Measurements from ENCODE around the gene SEL1L.
"Not testable (repeated sequence)": the region's sequence is repeated elsewhere in the genome, so short reads cannot be mapped to it uniquely, and the experiment has no call there.

The SEL1L gene

DNA sequence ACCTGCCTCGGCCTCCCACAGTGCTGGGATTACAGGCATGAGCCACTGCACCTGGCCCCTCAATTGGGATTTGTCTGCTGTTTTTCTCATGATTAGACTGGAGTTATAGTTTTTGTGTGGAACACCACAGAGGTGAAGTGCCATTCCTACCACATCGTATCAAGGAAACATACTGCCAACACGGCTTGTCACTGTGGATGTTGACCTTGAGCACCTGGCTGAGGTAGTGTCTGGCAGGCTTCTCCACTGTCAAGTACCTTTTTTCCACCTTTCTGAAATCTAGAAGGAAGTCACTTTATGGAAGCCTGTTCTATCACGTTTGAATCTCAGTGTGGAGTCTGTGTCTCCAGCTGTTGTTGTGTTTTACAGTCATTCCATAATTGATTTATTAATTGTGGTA is 21.4 kb upstream of the SEL1L start:
- H3K27me3 ChIP-seq (ENCODE audit: control insufficient read depth in 1 of 2, insufficient read depth in 2 of 2, low read length in 2 of 2) = no peaks in the 10 kb centered on the region
- no peaks in the 10 kb centered on the region for H3K4me1 ChIP-seq (ENCODE audit: insufficient read depth, low read length)
- no peaks in the 10 kb centered on the region for H3K36me3 ChIP-seq (ENCODE audit: insufficient read depth, low read length)
- no peak overlapping the region for H3K27ac ChIP-seq (ENCODE audit: low read depth, low read length)
- H3K4me3 ChIP-seq (ENCODE audit: low read depth in 1 of 2, low read length in 2 of 2) = no peak overlapping the region
- H3K9me3 ChIP-seq (ENCODE audit: low read length) = no peaks in the 10 kb centered on the region
- H3K9ac ChIP-seq (ENCODE audit: low read length) = no peak overlapping the region

- no peaks in the 10 kb centered on the region for H3K4me1 ChIP-seq (ENCODE audit: insufficient read depth, low read length)
- no peak overlapping the region for H3K9ac ChIP-seq (ENCODE audit: low read length)
- no peaks in the 10 kb centered on the region for H3K27me3 ChIP-seq (ENCODE audit: control insufficient read depth in 1 of 2, insufficient read depth in 2 of 2, low read length in 2 of 2)
- H3K9me3 ChIP-seq (ENCODE audit: low read length) = no peaks in the 10 kb centered on the region
- H3K27ac ChIP-seq (ENCODE audit: low read depth, low read length) = no peak overlapping the region
- no peak overlapping the region for H3K4me3 ChIP-seq (ENCODE audit: low read depth in 1 of 2, low read length in 2 of 2)
- H3K36me3 ChIP-seq (ENCODE audit: insufficient read depth, low read length) = no peaks in the 10 kb centered on the region
These were observed 17.8 kb upstream of the SEL1L start for GRCh38 chr14:81551471-81551870.

DNA sequence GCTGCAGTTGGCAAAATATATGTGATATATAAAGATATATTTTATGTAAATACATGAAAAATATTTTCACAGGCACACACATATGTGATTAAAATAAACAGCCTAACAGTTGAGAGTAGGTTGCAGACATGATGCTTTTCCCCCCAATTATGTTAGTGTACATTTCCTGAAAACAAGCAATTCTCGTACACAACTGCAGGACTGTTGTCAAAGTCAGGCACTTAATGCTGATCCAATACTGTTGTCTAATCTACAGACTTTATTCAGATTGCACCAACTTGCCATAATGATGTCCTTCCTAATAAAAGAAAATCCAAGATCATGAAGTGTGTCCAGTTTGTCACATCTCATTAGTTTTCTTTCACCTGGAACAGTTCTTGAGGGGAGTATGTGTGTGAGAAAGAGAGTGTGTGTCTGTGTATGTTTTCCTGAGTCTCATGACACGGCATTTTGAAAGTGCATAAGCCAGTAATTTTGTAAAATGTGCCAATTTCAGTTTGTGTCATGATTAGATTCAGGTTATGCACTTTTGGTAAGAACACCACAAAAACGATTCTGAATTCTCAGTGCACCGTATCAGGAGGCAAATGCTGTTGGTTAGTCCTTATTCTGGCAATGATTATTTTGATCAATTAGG is 16.5 kb upstream of the SEL1L start:
- Histone ChIP-seq H3K9ac (ENCODE audit: low read length) (no peak overlapping the region), H3K27ac (ENCODE audit: low read depth, low read length) (no peak overlapping the region), H3K36me3 (ENCODE audit: insufficient read depth, low read length) (no peaks in the 10 kb centered on the region), H3K27me3 (ENCODE audit: control insufficient read depth in 1 of 2, insufficient read depth in 2 of 2, low read length in 2 of 2) (no peaks in the 10 kb centered on the region), H3K4me3 (ENCODE audit: low read depth in 1 of 2, low read length in 2 of 2) (no peak overlapping the region), H3K4me1 (ENCODE audit: insufficient read depth, low read length) (no peaks in the 10 kb centered on the region), H3K9me3 (ENCODE audit: low read length) (no peaks in the 10 kb centered on the region)

GRCh38 chr14:81541206-81541605 is 7.6 kb upstream of the SEL1L start:
- not testable (repeated sequence) for H3K9ac ChIP-seq (ENCODE audit: low read length); H3K27me3 ChIP-seq (ENCODE audit: control insufficient read depth in 1 of 2, insufficient read depth in 2 of 2, low read length in 2 of 2); H3K27ac ChIP-seq (ENCODE audit: low read depth, low read length); H3K9me3 ChIP-seq (ENCODE audit: low read length); H3K36me3 ChIP-seq (ENCODE audit: insufficient read depth, low read length); H3K4me1 ChIP-seq (ENCODE audit: insufficient read depth, low read length); H3K4me3 ChIP-seq (ENCODE audit: low read depth in 1 of 2, low read length in 2 of 2)

GRCh38 chr14:81537193-81537592 is 3.5 kb upstream of the SEL1L start:
- H3K9ac ChIP-seq (ENCODE audit: low read length) = no peak overlapping the region
- H3K27ac ChIP-seq (ENCODE audit: low read depth, low read length) = no peak overlapping the region
- H3K4me1 ChIP-seq (ENCODE audit: insufficient read depth, low read length) = peaks cover 8% of the 10 kb centered on the region

DNA sequence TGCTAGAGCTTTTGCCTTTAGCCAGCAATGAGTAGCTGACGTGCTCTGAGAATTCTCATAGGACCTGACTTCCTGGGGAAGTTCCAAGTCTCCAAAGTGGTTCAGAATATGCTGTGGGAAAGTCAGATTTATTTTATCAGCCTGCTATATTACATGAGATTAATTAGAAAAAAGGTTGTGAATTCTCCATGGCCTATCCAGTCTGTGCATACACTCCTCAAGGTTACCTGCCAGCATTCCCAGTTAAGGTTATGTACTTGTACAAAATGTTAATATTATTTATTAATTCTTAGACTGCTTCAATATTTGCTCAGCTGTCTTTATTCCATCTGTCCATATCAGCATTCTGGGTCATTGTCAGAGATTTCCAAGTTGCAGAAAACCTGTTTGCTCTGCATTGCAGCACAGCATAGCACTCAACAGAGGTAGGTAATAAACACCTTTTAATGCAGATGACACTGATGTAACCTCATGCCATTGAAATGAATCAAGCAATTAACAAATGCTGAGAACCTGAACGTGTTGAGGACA is 2.7 kb upstream of the SEL1L start:
- Histone ChIP-seq H3K4me3 (ENCODE audit: low read depth in 1 of 2, low read length in 2 of 2) (no peak overlapping the region), H3K36me3 (ENCODE audit: insufficient read depth, low read length) (no peaks in the 10 kb centered on the region), H3K9me3 (ENCODE audit: low read length) (no peaks in the 10 kb centered on the region), H3K9ac (ENCODE audit: low read length) (no peak overlapping the region), H3K27ac (ENCODE audit: low read depth, low read length) (no peak overlapping the region), H3K4me1 (ENCODE audit: insufficient read depth, low read length) (peaks cover 16% of the 10 kb centered on the region), H3K27me3 (ENCODE audit: control insufficient read depth in 1 of 2, insufficient read depth in 2 of 2, low read length in 2 of 2) (no peaks in the 10 kb centered on the region)

More at GRCh38 chr14:81537193-81537592, 3.5 kb upstream of the SEL1L start:
- Histone ChIP-seq H3K4me3 (ENCODE audit: low read depth in 1 of 2, low read length in 2 of 2) (no peak overlapping the region), H3K9me3 (ENCODE audit: low read length) (no peaks in the 10 kb centered on the region), H3K36me3 (ENCODE audit: insufficient read depth, low read length) (no peaks in the 10 kb centered on the region), H3K27me3 (ENCODE audit: control insufficient read depth in 1 of 2, insufficient read depth in 2 of 2, low read length in 2 of 2) (no peaks in the 10 kb centered on the region)

DNA sequence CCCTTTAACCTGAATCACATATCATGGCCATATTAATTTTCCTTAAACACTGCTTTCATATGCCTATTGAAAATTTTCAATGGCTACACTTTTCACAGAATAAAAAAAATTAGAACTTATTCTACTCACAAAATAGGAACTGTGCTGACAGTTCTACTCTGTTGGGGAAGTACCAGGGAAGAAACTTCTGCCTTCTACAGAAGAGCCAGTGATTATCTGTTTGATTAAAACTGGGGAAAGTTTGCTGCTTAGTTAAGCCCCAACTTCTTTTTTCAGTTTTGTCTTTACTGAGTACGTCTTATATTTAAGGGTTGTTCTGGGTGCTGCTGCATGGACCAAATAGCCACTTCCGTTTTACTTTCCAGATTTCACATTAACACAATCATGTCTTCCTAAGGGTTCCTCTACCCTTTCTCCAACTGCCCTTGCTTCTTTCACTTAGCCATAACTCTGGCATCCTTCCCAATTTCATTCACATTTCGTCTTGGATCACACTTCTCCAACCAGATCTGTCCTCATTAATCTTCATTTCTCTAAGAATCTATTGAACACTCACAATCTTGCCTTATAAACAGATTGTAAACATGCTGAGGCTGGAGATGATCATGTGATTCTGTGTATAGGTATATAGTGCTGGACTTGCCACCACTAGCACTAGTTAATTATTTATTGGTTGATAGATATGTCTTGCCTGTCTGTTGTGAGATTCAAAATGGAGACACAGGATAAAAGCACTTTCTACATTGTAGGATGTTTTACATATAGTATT is 1.9 kb upstream of the SEL1L start:
- H3K36me3 ChIP-seq (ENCODE audit: insufficient read depth, low read length) = no peaks in the 10 kb centered on the region
- no peaks in the 10 kb centered on the region for H3K9me3 ChIP-seq (ENCODE audit: low read length)
- H3K4me3 ChIP-seq (ENCODE audit: low read depth in 1 of 2, low read length in 2 of 2) = no peak overlapping the region
- no peaks in the 10 kb centered on the region for H3K27me3 ChIP-seq (ENCODE audit: control insufficient read depth in 1 of 2, insufficient read depth in 2 of 2, low read length in 2 of 2)
- no peak overlapping the region for H3K27ac ChIP-seq (ENCODE audit: low read depth, low read length)
- H3K9ac ChIP-seq (ENCODE audit: low read length) = no peak overlapping the region
- peaks cover 17% of the 10 kb centered on the region for H3K4me1 ChIP-seq (ENCODE audit: insufficient read depth, low read length)

GRCh38 chr14:81534510-81535074 is 939 bp upstream of the SEL1L start:
- H3K36me3 ChIP-seq (ENCODE audit: insufficient read depth, low read length) = no peaks in the 10 kb centered on the region
- H3K4me1 ChIP-seq (ENCODE audit: insufficient read depth, low read length) = peaks cover 20% of the 10 kb centered on the region
- H3K27ac ChIP-seq (ENCODE audit: low read depth, low read length) = peak overlapping the region; percentile 1
- no peaks in the 10 kb centered on the region for H3K27me3 ChIP-seq (ENCODE audit: control insufficient read depth in 1 of 2, insufficient read depth in 2 of 2, low read length in 2 of 2)
- H3K9ac ChIP-seq (ENCODE audit: low read length) = no peak overlapping the region
- no peaks in the 10 kb centered on the region for H3K9me3 ChIP-seq (ENCODE audit: low read length)
- no peak overlapping the region for H3K4me3 ChIP-seq (ENCODE audit: low read depth in 1 of 2, low read length in 2 of 2)

- Histone ChIP-seq H3K4me1 (ENCODE audit: insufficient read depth, low read length) (peaks cover 30% of the 10 kb centered on the region), H3K27ac (ENCODE audit: low read depth, low read length) (peak overlapping the region; percentile 66), H3K4me3 (ENCODE audit: low read depth in 1 of 2, low read length in 2 of 2) (peak overlapping the region; percentile 91 to 98), H3K36me3 (ENCODE audit: insufficient read depth, low read length) (no peaks in the 10 kb centered on the region), H3K27me3 (ENCODE audit: control insufficient read depth in 1 of 2, insufficient read depth in 2 of 2, low read length in 2 of 2) (no peaks in the 10 kb centered on the region), H3K9me3 (ENCODE audit: low read length) (no peaks in the 10 kb centered on the region), H3K9ac (ENCODE audit: low read length) (peak overlapping the region; percentile 96)
These were observed 479 bp downstream of the SEL1L start for GRCh38 chr14:81533212-81533535.

GRCh38 chr14:81529391-81529790 is 4.3 kb downstream of the SEL1L start:
- no peaks in the 10 kb centered on the region for H3K9me3 ChIP-seq (ENCODE audit: low read length)
- H3K4me1 ChIP-seq (ENCODE audit: insufficient read depth, low read length) = peaks cover 33% of the 10 kb centered on the region
- peak overlapping the region; percentile 12 for H3K9ac ChIP-seq (ENCODE audit: low read length)
- H3K27me3 ChIP-seq (ENCODE audit: control insufficient read depth in 1 of 2, insufficient read depth in 2 of 2, low read length in 2 of 2) = no peaks in the 10 kb centered on the region
- no peak overlapping the region for H3K27ac ChIP-seq (ENCODE audit: low read depth, low read length)
- H3K4me3 ChIP-seq (ENCODE audit: low read depth in 1 of 2, low read length in 2 of 2) = no peak overlapping the region
- peaks cover 9% of the 10 kb centered on the region for H3K36me3 ChIP-seq (ENCODE audit: insufficient read depth, low read length)

DNA sequence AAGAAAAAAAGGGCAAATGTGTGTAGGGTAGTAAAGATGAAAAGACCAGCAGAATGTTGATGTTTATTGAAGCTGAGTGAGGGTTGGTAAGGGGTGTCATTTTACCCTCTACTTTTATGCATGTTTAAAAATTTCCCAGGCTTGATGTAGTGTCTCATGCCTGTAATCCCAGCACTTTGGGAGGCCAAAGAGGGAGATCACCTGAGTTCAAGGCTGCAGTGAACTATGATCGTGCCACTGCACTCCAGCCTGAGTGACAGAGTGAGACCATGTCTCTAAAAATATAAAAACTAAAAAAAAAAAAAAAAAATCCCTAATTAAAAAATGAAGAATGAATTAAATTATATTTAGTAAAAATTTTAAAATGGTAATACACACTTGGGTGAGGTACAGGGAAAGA is 8.5 kb downstream of the SEL1L start:
- Histone ChIP-seq H3K9me3 (ENCODE audit: low read length) (no peaks in the 10 kb centered on the region), H3K4me3 (ENCODE audit: low read depth in 1 of 2, low read length in 2 of 2) (no peak overlapping the region), H3K4me1 (ENCODE audit: insufficient read depth, low read length) (peaks cover 16% of the 10 kb centered on the region), H3K9ac (ENCODE audit: low read length) (no peak overlapping the region), H3K27me3 (ENCODE audit: control insufficient read depth in 1 of 2, insufficient read depth in 2 of 2, low read length in 2 of 2) (no peaks in the 10 kb centered on the region), H3K36me3 (ENCODE audit: insufficient read depth, low read length) (peaks cover 14% of the 10 kb centered on the region), H3K27ac (ENCODE audit: low read depth, low read length) (no peak overlapping the region)
